Measurements from ENCODE around the gene WNT5A.

Gene WNT5A

GRCh38 chr3:55449527-55449926 lies 37.6 kb downstream of the WNT5A start:
- TF ChIP-seq CTCF (conservative IDR thresholded peaks at IDR 0.05; ENCODE audit: low read depth, low read length): no peak
- no peak for DNase-seq (ENCODE audit: low read depth)
- no peak overlapping the region for H3K4me3 ChIP-seq (ENCODE audit: low read depth, low read length)

DNA sequence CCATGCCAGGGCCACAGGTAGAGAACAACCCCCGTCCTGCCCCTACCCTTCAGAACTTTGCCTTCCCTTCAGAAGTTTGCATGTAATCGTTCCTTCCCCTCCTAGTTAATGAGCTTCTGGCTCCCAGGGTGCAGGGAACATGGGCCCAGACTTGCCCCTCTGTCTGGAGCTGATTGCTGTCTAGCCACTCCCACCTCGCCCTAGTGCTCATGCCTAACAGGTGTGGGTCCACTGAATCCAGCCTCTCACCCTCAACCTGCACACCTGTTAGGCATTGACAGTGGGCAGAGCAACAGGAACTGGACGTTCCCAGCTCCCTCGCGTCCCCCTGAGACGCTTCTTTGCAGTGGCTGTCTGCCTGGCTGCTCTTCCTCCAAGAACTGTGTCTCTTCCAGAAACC lies 40.3 kb downstream of the WNT5A start:
- no peak for TF ChIP-seq CTCF (conservative IDR thresholded peaks at IDR 0.05; ENCODE audit: low read depth, low read length)
- H3K4me3 ChIP-seq (ENCODE audit: low read depth, low read length): no peak overlapping the region
- no peak for DNase-seq (ENCODE audit: low read depth)

- DNase-seq (ENCODE audit: low read depth): no peak
- no peak overlapping the region for H3K4me3 ChIP-seq (ENCODE audit: low read depth, low read length)
- TF ChIP-seq CTCF (conservative IDR thresholded peaks at IDR 0.05; ENCODE audit: low read depth, low read length): no peak
Observed at GRCh38 chr3:55445551-55445950, 41.6 kb downstream of the WNT5A start.

- no peak overlapping the region for H3K4me3 ChIP-seq (ENCODE audit: low read depth, low read length)
- TF ChIP-seq CTCF (conservative IDR thresholded peaks at IDR 0.05; ENCODE audit: low read depth, low read length): no peak
- no peak for DNase-seq (ENCODE audit: low read depth)
Observed at GRCh38 chr3:55443346-55443745, 43.8 kb downstream of the WNT5A start.

GRCh38 chr3:55442861-55443260 lies 44.2 kb downstream of the WNT5A start:
- TF ChIP-seq CTCF (conservative IDR thresholded peaks at IDR 0.05; ENCODE audit: low read depth, low read length): no peak

GRCh38 chr3:55441499-55441898 lies 45.6 kb downstream of the WNT5A start:
- no peak overlapping the region for H3K4me3 ChIP-seq (ENCODE audit: low read depth, low read length)
- DNase-seq (ENCODE audit: low read depth): no peak
- no peak for TF ChIP-seq CTCF (conservative IDR thresholded peaks at IDR 0.05; ENCODE audit: low read depth, low read length)

More at GRCh38 chr3:55442861-55443260, 44.2 kb downstream of the WNT5A start:
- DNase-seq (ENCODE audit: low read depth): no peak
- H3K4me3 ChIP-seq (ENCODE audit: low read depth, low read length): no peak overlapping the region

GRCh38 chr3:55440104-55440708 lies 46.9 kb downstream of the WNT5A start:
- DNase-seq (ENCODE audit: low read depth): peak; percentile 13
- H3K4me3 ChIP-seq (ENCODE audit: low read depth, low read length): no peak overlapping the region
- no peak for TF ChIP-seq CTCF (conservative IDR thresholded peaks at IDR 0.05; ENCODE audit: low read depth, low read length)

Measured in choroid plexus epithelial cell (primary cell).